HG03378 (cell line): Measurements from ENCODE around the gene ZFP57.
A peak's percentile ranks its signal among the peaks of the same experiment; 100 is the strongest.

ENCODE experiments used
- ATAC-seq: cut with Tn5 transposase; IDR thresholded peaks from one replicate; pipeline ENCODE4 v1.9.1; 2021; ENCODE audit warnings: mild to moderate bottlenecking, moderate library complexity; ENCODE audit not compliant: unreplicated experiment

Gene ZFP57

DNA sequence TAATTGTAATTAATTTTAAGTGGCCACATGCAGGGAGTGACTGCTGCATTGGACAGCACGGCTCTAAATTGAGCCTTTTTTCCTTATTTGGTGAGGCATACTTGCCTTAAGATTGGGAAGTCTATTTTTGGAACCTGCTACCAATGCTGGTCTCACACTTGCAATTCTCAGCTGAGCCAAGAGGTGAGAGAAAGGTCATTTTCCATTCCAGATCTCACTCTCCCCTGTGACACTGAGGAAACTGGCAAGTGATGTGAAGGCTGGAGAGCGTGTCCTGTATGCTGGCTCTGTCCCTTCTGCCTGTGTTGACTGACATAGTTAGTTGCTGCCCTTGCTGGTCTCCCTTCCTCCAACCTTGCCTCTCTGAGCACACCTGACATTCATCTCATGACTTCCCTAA is 24.8 kb downstream of the ZFP57 start:
- no peak for ATAC-seq

DNA sequence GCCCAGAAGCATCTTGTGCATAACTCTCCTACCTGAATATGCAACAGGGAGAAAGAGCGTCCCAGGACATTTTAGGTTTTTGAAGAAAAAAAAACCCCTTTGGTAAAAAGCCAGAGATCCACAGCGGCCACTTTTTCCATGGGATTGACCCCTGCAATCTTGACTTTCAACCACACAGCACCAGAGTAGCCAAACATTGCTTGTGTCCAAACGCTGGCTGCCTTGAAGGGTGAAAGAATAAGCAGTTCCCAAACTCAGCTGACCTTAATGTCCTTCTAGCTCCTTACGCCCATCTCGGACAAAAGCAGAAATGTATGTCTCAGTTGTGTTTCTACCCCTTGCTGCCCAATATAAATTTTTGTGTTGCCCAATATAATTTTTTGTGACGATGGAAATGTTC is 25.3 kb downstream of the ZFP57 start:
- ATAC-seq, result no peak

DNA sequence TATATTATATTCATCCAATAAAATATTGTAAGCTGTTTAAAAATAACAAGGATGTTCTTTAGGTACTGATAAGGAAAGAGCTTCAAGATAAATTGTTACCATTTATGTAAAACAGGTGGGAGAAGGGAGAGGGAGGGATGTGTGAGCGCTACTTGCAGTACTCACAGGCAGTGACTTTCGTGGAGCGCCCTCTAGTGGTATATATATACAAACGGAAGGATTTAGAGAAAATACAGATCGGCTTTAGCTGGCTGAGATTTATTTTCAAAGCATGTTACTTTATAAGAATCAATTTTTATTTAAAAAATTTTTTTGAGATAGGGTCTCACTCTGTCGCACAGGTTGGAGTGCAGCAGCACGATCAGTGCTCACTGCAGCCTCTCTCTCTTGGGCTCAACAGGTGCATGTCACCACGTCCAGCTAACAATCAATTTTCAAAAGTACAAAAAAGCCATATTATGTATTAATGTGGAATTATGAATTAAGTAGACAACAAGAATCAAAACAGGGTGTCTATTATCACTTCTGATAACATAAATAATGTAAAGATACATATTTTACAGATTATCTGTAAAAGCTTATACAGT is 27.4 kb downstream of the ZFP57 start:
- no peak for ATAC-seq

DNA sequence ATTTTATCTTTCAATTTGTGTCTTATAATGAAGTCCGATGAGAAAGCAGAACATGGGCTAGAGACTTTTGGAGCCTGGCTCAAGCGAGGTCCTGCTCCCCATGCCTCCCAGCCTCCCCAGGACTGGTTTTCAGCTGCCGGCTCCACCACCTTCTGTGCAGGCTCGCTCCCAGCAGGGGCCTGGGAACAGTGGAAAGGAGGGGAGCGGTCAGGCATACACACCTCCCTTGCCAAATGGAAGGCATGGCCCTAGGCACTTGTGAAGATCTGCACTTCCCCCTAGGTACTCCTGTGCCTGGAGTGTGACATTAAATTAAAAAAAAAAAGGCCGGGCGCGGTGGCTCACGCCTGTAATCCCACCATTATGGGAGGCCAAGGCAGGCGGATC is 28.8 kb downstream of the ZFP57 start:
- ATAC-seq, result no peak

DNA sequence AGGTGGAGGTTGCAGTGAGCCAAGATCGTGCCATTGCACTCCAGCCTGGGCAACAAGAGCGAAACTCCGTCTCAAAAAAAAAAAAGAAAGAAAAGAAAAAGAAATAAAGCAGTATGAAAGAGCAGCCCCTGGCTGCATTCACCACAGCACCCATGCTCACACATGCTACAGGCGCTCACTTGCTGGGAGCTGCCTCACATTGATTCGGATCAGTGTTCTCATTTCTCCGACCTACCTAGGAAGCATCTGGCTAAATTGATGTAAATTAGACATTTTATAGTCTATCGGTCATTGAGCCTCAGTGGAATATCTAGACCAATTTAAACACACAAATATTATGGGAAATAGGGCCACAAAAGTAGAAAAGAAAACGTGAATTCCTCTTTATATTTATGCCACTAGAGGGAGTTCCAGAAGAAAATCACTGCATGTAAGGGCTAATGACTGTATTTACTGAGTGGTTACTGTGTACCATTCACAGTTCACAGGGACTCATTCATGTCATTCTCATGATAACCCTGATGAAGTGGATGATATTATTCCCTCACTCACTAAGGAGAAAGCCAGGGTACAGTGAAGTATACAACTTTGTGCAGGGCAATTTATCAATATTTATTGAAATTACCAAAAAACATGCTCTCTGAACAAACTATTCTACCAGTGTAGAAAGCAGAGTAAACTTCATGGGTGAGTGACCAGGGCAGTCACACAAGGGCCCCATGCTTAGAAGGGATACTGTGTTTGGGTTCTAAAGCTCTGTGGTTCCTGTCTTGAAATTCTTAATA is 29.3 kb downstream of the ZFP57 start:
- no peak for ATAC-seq

DNA sequence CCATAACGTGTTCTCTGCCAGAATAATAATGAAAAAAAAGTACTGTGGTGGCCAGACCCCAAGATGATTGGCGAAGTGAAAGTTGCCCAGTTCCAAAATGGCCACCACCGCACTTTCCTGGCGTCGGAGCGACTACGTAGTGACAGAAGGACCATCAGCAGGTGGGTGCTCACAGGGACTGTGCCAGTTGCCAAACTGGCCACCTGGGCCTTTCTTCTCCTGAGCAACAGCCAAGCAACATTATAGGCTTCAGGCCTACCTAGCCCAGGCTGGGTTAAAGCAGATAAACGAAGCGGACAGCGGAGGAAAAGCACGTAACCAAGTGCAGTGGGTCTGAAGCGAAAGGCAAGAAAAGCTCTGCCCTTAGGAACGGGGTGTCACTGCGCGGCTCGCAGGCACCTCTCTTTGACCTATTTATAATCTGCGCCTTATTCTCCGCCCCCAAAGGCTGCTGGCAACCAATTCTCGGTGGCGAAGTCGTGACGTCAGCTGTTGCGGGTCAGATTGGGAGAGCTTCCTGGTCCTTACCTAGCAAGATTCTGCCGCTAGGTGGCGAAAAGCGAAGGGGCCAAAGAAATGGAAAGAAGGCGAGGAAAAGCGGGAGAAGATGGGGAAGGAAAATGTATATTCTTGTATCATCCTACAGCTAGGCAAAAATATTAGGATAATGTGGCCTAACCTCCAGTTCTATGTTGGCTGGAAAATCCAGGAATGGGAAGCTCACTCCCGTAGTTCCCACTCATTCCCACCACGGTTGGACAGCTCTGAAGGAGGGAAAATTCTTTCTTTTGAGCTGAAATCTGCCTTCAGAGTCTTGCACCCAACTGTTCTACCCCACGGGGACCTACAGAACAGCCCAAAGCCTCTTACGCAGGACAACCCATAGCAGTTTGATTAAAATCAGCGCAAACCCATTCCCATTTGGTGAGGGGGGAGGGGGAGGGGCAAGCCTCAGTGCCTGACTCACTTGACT is 31.0 kb downstream of the ZFP57 start:
- peak; percentile 95 for ATAC-seq

DNA sequence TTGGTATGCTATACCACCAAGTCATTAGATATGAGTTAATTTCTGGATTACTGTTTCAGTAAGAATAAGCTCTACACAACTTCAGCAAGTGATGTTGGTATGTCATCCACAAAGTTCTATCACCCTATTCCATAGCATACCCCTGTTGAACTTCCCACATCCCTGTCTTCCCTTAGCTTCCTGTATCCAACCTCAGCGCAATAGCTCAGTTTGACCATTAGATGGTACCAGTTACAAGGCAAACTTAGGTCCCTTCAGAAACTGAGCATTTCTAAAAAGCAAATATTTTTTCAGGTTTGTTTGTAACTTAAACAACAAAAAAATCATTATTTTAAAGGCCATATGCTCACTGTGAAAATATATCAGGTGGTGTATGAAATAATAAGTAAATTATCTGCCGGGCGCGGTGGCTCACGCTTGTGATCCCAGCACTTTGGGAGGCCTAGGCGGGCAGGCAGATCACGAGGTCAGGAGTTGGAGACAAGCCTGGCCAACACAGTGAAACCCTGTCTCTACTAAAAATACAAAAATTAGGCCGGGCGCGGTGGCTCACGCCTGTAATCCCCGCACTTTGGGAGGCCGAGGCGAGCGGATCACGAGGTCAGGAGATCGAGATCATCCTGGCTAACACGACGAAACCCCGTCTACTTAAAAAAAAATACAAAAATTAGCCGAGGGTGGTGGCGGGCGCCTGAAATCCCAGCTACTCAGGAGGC is 32.9 kb downstream of the ZFP57 start:
- ATAC-seq, result no peak

DNA sequence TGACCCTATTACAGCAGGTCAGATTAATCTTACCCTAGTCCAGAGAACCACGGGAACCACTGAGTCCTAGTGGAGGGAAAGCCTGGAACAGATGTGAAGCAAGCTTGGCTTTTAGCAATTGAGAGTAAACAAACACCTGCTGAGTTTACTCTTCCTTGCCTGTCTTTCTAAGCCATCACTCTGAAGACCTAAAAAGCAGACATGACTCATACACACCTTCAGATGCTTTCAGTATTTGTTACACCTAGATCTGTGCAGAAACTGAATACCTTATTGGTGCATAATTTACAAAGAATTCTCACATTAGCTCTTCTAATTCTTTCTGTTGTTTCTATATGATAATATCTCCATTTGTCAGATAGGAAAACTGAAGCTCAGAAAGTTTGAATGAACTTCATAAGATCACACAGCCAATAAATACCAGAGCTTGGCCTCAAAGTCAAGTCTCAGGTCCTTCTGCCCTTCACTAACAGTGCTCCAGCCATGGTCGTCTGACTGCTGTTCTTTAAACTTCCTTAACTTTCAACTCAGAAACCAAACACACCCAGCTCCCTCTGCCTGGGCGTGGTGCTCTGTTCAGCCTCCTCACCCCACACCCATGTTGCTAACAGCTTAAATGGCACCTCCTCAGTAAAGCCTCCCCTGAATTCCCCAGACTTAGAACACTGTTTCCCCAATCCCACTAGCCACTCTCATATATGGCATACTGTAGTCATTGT is 39.4 kb downstream of the ZFP57 start:
- ATAC-seq, result no peak

DNA sequence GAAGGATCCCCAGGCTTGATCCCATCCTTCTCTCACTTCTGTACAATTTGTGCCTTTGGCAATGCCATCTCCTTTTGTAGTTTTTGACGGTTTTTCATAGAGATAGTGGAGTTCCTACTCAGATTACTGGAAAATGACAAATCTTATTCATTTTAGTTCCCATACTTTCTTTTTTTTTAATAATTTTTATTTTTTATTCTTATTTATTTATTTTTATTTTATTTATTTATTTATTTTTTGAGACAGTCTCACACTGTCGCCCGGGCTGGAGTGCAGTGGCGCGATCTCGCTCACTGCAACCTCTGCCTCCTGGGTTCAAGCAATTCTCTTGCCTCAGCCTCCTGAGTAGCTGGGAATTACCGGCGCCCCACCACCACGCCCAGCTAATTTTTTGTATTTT is 43.7 kb downstream of the ZFP57 start:
- ATAC-seq, result no peak

DNA sequence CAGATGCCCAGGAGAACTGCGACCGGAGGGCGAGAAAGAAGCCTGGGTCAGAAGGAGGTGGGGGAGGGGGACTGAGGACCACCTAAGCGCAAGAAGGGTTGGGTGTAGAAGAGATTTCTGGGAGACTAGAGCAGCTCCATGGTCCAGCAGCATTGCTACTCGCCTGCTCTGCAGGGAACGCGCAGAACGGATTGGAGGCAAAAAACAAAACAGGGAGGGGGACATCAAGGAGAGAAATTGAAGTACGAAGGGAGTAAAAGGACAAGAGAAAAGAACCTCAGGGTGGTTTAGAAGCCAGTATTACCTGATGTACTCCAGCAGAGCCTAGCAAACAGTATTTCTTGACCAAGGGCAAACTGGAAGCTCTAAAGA is 47.4 kb downstream of the ZFP57 start:
- ATAC-seq, result no peak

DNA sequence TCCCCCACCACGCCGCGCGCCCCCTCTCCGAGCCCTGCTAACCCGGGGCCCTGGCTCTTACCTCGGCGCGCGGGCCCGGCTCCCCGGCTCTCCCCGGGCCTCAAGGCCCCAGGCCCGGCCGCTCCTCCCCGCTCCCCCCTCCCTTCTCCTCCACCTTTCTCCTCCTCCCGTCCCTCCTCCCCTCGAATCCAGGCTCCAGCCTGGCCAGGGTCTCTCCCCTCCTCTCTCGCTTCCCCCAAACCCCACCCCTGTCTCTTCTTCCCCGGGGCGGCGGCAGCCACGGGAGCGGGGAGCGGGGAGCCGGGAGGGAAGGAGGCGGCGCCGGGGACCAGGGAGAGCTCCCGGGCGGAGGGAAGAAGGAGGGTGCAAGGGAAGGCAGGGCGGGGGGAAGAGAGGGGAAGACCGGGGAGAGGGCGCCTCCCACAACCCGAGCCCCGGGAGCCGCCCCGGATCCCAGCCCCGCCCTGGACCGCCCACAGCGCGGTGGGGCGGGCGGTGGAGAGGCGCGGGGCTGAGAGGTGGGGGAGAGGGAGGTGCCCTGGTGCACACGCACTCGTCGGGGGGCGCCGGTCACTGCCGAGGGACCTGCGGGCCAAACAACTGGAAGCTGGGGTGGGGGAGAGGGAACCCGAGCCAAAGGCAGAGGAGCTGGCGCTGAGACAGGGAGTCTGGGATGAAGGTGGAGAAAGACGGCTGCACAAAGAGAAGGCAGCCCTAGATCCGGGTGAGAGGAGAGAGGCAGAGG is 48.0 kb downstream of the ZFP57 start, which contains the start of gene GABBR1:
Gene GABBR1, minus strand, starts transcription at position 395 of the 745 bp plus-strand sequence. CDS start 798 bp downstream, outside the sequence.
- no peak for ATAC-seq

DNA sequence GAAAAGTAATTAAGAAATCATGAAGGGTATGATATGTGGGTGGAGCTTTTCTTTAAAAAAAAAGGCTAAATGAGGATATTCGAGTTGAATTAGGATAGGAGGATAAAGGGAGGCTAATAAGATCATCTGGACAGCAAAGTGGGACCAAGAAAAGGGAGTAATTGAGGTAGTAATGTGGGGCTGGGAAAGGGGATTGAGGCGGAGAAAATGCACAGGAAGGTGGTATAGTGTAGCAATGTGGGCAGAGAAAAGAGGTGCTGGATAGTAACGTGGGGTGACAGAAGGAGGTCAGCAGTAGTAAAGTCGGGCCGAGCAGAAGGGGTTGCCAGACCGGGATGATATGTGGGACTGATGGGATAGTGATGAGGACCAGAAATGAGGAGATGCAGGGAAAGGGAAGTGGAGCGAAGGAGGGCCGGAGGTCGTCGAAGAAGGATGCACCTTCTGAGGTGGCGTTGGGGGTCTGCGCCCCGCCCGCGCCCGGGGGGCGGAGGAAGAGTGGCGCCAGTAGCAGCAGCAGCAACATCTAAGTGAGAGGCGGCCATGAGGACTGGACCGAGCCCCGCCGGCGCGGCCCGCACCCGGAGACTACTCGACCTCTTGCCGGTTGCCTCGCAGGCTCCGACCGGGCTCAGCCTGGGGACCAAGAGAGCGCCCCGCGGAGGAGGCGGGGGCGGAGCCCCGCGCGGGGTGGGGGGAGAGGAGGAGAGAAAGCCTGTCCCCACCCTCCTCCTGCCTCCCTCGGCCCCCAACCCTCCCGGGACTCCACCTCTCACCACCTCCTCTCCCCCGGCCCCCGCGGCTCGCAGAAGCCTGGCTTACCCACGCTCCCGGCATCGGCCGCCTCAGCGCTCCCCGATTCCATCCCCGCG is 48.9 kb downstream of the ZFP57 start:
- no peak for ATAC-seq

DNA sequence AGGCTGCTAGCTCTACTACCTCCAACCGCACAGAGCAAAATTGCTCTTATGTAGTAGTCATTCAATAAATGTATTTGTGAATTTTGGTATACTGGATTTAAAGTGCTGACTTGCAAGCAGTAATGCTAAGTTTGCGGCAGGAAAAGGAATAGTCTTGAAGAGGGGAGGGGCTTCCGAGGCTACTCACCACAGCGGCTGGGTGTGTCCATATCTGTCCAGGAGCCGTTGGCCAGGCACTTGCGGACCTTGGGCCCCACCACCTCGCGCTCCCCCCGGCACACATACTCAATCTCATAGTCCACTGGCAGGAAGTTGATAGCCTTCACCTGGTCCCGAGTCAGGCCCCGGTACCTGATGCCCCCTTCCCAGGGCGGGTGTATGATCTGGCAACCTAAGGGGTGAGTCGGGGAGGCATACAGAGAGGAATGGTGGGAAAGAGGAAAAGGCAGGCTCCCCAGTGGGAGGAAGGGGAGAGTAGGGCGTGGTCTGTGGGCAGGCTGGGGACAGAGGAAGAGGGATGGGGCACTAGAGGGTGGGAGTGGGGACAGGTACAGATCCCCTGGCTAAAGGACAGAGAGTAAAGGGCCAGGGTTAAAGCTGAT is 49.6 kb downstream of the ZFP57 start:
- no peak for ATAC-seq

DNA sequence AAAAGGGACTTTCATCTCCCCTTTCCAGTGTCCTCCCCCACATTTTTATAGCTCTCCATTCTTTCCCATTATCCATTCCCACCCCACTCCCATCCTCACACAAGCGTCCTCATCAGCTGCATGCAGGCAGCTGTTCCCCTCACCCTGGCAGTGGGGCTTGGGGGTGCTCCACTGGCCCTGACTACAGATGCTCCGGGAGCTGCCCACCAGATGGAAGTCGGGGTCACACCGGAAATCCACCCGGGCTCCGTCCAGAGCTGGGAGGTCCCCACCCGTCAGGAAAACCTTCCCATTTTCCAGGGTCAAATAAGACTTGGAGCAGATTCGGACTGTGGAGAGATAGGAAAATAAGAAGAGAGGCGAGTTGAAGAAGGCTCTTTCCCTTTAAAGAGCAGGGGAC is 50.6 kb downstream of the ZFP57 start:
- no peak for ATAC-seq

DNA sequence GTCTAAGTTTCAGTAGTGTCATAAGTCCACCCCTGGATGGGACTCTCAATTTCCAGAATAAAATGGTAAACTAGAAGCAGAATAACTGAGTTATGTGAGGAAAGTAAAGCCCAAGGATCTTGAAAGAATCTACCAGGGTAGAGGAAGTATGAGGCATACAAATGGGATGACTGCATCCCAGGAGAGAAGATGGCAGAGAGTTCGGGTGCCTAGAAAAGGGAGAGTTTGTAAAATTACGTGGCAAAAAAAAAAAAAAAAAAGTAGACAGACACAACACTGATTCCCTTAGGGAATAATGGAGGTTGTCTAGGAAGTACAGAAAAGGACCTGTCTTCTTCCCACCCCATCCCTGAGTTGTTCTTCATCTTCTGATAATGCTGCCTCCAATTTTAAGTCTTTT is 51.4 kb downstream of the ZFP57 start:
- no peak for ATAC-seq

DNA sequence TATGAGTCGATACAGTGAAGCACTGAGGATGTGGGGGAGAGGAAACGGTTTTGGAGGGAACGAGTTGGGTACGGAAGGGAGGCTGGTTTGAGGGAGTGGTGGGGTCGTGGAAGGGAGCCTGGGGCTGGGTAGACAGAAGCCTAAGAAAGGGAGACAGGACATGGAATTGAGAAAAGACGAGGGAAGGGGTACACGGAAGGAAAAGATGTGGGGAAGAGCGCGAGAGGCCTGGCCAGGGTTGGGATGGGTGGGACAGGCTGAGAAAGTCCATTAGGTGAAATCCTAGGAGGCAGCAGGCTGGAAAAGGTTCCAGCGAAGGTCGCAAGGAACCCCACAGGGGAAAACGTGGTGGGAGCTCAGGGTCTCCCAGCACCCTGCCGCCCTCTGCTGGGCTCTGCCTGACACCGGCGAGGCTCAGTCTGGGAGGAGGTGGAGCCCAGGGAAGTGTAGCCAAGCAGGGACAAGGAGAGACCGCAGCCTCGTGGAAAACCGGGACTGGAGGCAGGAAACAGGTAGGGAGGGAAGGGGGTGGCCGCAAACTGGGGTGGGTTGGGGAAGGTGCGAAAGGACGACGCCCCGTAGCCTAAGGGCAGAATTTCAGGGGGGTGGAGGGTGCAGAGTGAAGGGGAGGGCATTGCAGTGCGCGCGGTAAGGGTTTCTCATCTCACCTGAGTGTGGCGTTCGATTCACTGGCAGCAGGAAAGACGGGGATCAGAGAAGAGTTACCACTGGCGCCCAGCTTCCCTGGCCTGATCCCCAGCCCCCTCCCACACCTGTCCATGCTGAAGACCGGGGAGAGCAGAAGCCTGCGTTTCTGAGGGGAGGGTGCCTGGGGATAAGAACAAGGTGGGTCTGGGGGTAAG is 52.3 kb downstream of the ZFP57 start:
- ATAC-seq, result no peak

DNA sequence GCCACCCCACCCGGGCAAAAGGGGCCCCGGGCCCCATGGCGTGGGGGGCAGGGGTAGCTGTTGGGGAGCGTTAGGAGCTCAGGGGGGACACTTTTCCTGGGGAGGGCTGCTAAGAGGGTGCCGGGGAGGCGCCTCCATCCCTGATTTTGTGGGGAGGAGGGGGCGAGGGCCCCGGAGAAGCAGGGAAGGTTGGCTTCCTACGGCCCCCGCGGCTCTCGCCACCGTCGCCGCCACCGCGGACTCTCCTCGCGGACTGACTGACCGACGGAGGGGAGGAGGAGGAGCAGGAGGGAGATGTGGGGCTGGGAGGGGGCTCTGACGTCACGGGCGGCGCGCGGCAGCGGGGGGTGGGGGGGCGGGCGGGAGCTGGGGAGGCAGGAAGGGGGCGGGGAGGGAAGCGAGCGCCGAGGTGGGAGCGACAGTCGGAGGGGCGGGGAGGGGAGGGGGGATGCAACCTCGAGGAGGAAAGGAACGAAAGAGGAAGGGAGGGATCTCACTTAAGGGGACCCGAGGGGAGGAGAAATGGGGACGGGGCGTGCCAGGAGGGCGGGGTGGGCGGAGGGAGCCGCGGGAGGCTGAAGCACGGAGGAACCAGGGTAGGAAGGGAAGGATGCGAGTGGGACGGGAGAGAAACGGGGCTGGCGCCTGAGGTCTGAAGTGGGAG is 53.1 kb downstream of the ZFP57 start:
- no peak for ATAC-seq
